ENCODE measurements around the gene KIAA1210.

KIAA1210 gene

GRCh38 chrX:119101168-119101567 is 26.4 kb downstream of the KIAA1210 start:
- Histone ChIP-seq H3K27ac (ENCODE audit: low read depth, low read length) (no peak overlapping the region), H3K9me2 (replicated peaks; ENCODE audit: control insufficient read depth, low read length) (no peaks in the 10 kb centered on the region), H3K4me2 (ENCODE audit: low read length) (no peak overlapping the region), H3K36me3 (ENCODE audit: control insufficient read depth, low read length) (no peaks in the 10 kb centered on the region), H3F3A (ENCODE audit: control insufficient read depth, insufficient read depth) (no peaks in the 10 kb centered on the region), H4K20me1 (ENCODE audit: control insufficient read depth, insufficient read depth, low read depth, low read length) (no peaks in the 10 kb centered on the region), H3K79me2 (ENCODE audit: control insufficient read depth, low read length) (no peaks in the 10 kb centered on the region), H3K27me3 (ENCODE audit: control insufficient read depth, low read length) (no peaks in the 10 kb centered on the region), H3K4me1 (ENCODE audit: control insufficient read depth, low read length) (no peaks in the 10 kb centered on the region), H3K9me3 (ENCODE audit: control insufficient read depth, insufficient read depth, low read length) (no peaks in the 10 kb centered on the region), H3K4me3 (ENCODE audit: low read length) (no peak overlapping the region)
- TF ChIP-seq CTCF (IDR thresholded peaks at IDR 0.05; ENCODE audit: low read depth, low read length, poor library complexity, severe bottlenecking) (no peak), EZH2phosphoT487 (IDR thresholded peaks at IDR 0.05; ENCODE audit: borderline replicate concordance, low read length) (no peak)

DNA sequence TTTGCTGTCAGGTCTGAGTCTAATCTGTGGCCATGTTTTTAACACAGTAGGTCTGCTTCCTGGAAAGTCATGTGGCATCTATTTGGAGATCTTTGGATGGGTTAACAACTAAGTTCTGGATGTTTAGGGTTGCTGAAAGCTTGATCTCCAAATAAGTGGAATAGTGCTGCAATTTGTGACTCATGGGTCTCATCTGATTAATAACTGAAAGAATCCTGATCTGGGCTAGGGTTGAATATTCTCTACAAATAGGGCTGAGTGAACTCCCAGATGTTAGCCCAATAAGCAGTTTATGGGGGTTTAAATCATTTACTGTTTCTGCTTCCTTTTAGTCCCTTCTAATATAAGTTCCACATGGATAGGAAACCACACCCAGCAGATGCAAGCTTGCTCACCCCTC is 31.7 kb downstream of the KIAA1210 start:
- Histone ChIP-seq H3K4me1 (ENCODE audit: control insufficient read depth, low read length) (no peaks in the 10 kb centered on the region), H3K36me3 (ENCODE audit: control insufficient read depth, low read length) (no peaks in the 10 kb centered on the region), H3K27me3 (ENCODE audit: control insufficient read depth, low read length) (no peaks in the 10 kb centered on the region), H3K79me2 (ENCODE audit: control insufficient read depth, low read length) (no peaks in the 10 kb centered on the region), H3K9me2 (replicated peaks; ENCODE audit: control insufficient read depth, low read length) (no peaks in the 10 kb centered on the region), H4K20me1 (ENCODE audit: control insufficient read depth, insufficient read depth, low read depth, low read length) (no peaks in the 10 kb centered on the region), H3K27ac (ENCODE audit: low read depth, low read length) (no peak overlapping the region), H3K4me2 (ENCODE audit: low read length) (no peak overlapping the region), H3K9me3 (ENCODE audit: control insufficient read depth, insufficient read depth, low read length) (no peaks in the 10 kb centered on the region), H3F3A (ENCODE audit: control insufficient read depth, insufficient read depth) (no peaks in the 10 kb centered on the region), H3K4me3 (ENCODE audit: low read length) (no peak overlapping the region)
- TF ChIP-seq CTCF (IDR thresholded peaks at IDR 0.05; ENCODE audit: low read depth, low read length, poor library complexity, severe bottlenecking) (no peak), EZH2phosphoT487 (IDR thresholded peaks at IDR 0.05; ENCODE audit: borderline replicate concordance, low read length) (no peak)

GRCh38 chrX:119094819-119095218 is 32.8 kb downstream of the KIAA1210 start:
- H3K9me3 ChIP-seq (ENCODE audit: control insufficient read depth, insufficient read depth, low read length): no peaks in the 10 kb centered on the region
- H3K9me2 ChIP-seq (replicated peaks; ENCODE audit: control insufficient read depth, low read length): no peaks in the 10 kb centered on the region
- no peaks in the 10 kb centered on the region for H3K79me2 ChIP-seq (ENCODE audit: control insufficient read depth, low read length)
- no peak overlapping the region for H3K4me2 ChIP-seq (ENCODE audit: low read length)
- no peak for TF ChIP-seq EZH2phosphoT487 (IDR thresholded peaks at IDR 0.05; ENCODE audit: borderline replicate concordance, low read length)
- no peak for TF ChIP-seq CTCF (IDR thresholded peaks at IDR 0.05; ENCODE audit: low read depth, low read length, poor library complexity, severe bottlenecking)
- H3K4me3 ChIP-seq (ENCODE audit: low read length): no peak overlapping the region
- no peaks in the 10 kb centered on the region for H3F3A ChIP-seq (ENCODE audit: control insufficient read depth, insufficient read depth)
- H3K36me3 ChIP-seq (ENCODE audit: control insufficient read depth, low read length): no peaks in the 10 kb centered on the region
- H3K27me3 ChIP-seq (ENCODE audit: control insufficient read depth, low read length): no peaks in the 10 kb centered on the region
- no peaks in the 10 kb centered on the region for H4K20me1 ChIP-seq (ENCODE audit: control insufficient read depth, insufficient read depth, low read depth, low read length)
- H3K4me1 ChIP-seq (ENCODE audit: control insufficient read depth, low read length): no peaks in the 10 kb centered on the region
- H3K27ac ChIP-seq (ENCODE audit: low read depth, low read length): no peak overlapping the region

All from DOHH2 (cell line).